Natural killer cell treated with Interleukin-12 subunit alpha and Interleukin-12 subunit beta and Interleukin-15 and Interleukin-18, amount 100 ng/mL, for 72 hours (primary cell): Measurements from ENCODE around the gene DPP7. TPM values are rescaled to one million over a fixed set of nuclear protein-coding genes. Genes with fewer than 3 reads are reported as not detected.
A peak's percentile ranks its signal among the peaks of the same experiment; 100 is the strongest.

Experiments used
- ATAC-seq, 2 donors: fragments of 150-1000 bp; cut with Tn5 transposase in 1 of 2; sonication (Bioruptor Pico), chemical (Tn5 transposase) in 1 of 2; 2 replicates each; pipeline ENCODE4 v1.10.0; 2021
- DNase-seq: peaks from one replicate; pipeline ENCODE4 v3.0.0; 2022; ENCODE audit warnings: low spot score
- H3K27ac Mint-ChIP-seq, 2 donors: 1 replicate in 1 of 2; 2 replicates in 1 of 2; pipeline ENCODE4 v1.8.0; 2022; ENCODE audit warnings: mixed read lengths in 2 of 2, mild to moderate bottlenecking in 1 of 2, moderate library complexity in 1 of 2
- H3K27me3 Mint-ChIP-seq, 2 donors: 1 replicate in 1 of 2; 2 replicates in 1 of 2; pipeline ENCODE4 v1.8.0; 2022; ENCODE audit warnings: mixed read lengths in 2 of 2
- H3K36me3 Mint-ChIP-seq: one replicate; pipeline ENCODE4 v1.8.0; 2022; ENCODE audit warnings: mixed read lengths
- H3K4me1 Mint-ChIP-seq, 2 donors: 1 replicate in 1 of 2; 2 replicates in 1 of 2; pipeline ENCODE4 v1.8.0; 2022; ENCODE audit warnings: low read depth in 2 of 2, mixed read lengths in 2 of 2, mild to moderate bottlenecking in 1 of 2
- H3K4me3 Mint-ChIP-seq: one replicate; pipeline ENCODE4 v1.8.0; 2022; ENCODE audit warnings: mixed read lengths
- H3K9me3 Mint-ChIP-seq: 2 replicates; pipeline ENCODE4 v1.8.0; 2022; ENCODE audit warnings: mixed read lengths
- total RNA-seq, 2 donors: library from RNA; stranded (reverse); gene quantifications; one replicate each; pipeline ENCODE4 v1.2.3, GENCODE V29; 2022

Gene DPP7
- total RNA-seq, 2 donors from 2014 or later, result 188 to 310 TPM

DNA sequence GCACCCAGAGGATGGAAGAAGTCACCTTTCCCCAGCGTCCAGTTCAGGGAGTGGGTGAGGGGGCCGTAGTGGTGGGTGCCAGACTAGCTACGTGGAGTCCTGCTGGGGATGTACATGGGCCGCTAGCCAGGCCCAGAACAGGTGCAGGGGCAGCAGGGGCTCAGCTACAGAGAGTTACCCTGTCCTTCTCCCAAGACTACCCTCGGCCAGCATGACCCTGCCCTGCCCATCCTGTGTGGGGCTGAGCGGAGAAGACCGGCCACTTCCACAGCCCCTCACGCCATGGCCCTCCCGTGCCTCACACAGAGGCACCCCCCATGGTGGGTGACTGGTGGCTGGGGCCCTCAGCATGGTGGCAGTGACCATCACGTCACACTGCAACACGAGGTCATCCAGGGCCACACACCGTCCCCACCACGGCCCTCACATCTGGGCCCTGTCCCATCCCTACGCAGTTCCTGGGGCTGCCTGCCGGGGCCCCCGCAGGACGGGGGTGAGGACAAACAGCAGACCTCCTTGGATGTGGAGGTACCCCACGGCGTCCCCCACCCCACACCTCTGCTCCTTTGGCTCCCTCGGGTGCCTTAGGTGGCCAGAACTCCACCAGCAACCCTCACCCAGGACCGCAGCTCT lies 977 bp upstream of the DPP7 start:
- DNase-seq (no peak), ATAC-seq (no peak)
- Mint-ChIP-seq H3K4me1 (peaks cover 0 to 10% of the 10 kb centered on the region in 2 donors), H3K9me3 (no peaks in the 10 kb centered on the region), H3K36me3 (no peaks in the 10 kb centered on the region), H3K27ac (no peak overlapping the region), H3K27me3 (no peaks in the 10 kb centered on the region), H3K4me3 (no peak overlapping the region)

DNA sequence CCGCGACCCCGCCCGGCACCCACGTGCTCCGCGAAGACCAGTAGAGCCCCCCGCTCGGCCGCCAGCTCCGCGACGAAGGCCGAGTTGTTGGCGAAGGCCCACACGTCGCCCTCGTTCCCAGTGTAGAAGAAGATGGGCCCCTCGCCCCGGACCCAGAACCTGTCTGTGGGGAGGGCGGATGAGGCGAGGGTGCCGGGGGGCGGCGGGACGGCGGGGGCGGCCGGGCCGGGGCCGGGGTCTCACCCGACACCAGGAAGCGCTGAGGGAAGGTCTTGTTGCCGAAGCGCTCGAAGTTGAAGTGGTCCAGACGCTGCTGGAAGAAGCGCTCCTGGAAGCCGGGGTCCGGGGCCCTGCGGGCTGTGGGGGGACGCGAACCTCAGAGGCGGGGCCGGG lies 317 bp downstream of the DPP7 start:
- H3K27ac Mint-ChIP-seq, result no peak overlapping the region
- no peaks in the 10 kb centered on the region for H3K36me3 Mint-ChIP-seq
- no peaks in the 10 kb centered on the region for H3K27me3 Mint-ChIP-seq
- no peak for DNase-seq
- H3K9me3 Mint-ChIP-seq, result no peaks in the 10 kb centered on the region
- peaks cover 0 to 8% of the 10 kb centered on the region in 2 donors for H3K4me1 Mint-ChIP-seq
- ATAC-seq, result peak in 1 of 2 donors; percentile 24
- peak overlapping the region; percentile 44 for H3K4me3 Mint-ChIP-seq

DNA sequence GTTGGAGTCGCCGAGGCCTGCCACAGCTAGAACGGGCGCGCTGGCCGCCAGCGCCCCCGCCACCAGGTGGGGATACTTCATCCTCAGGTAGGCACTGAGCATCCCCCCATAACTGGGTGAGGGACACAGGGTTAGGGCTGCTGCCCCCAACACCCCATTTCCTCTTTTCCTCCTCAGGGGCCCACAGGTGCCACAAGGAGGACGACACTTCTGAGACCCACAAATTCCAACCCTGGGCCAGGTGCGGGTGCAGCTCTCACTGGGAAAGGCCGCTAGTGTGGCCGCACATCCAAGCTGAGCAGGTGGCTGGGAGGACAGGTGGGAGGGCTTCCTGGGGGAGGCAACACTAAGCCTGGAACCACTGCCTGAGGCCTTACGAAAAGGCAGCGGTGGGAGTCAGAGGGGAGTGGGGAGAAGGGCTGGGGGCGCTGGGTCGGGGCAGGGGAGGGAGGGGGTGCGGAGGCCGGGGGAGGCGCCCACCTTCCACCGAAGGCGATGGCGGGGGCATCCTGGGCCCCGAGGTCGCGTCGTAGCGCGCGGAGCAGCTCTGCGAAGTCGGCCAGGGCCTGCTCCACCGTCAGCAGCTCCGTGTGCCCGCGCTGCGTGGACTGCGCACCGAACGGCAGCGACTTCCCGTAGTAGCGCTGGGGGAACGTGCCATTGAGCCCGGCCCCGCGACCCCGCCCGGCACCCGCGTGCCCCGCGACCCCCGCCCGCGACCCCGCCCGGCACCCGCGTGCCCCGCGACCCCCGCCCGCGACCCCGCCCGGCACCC lies 961 bp downstream of the DPP7 start:
- Mint-ChIP-seq H3K9me3 (no peaks in the 10 kb centered on the region), H3K27me3 (no peaks in the 10 kb centered on the region), H3K36me3 (no peaks in the 10 kb centered on the region), H3K4me3 (peak overlapping the region; percentile 51), H3K27ac (peak overlapping the region in 1 of 2 donors; percentile 35), H3K4me1 (peaks cover 0 to 5% of the 10 kb centered on the region in 2 donors)
- peak in 1 of 2 donors; percentile 57 for ATAC-seq
- no peak for DNase-seq

DNA sequence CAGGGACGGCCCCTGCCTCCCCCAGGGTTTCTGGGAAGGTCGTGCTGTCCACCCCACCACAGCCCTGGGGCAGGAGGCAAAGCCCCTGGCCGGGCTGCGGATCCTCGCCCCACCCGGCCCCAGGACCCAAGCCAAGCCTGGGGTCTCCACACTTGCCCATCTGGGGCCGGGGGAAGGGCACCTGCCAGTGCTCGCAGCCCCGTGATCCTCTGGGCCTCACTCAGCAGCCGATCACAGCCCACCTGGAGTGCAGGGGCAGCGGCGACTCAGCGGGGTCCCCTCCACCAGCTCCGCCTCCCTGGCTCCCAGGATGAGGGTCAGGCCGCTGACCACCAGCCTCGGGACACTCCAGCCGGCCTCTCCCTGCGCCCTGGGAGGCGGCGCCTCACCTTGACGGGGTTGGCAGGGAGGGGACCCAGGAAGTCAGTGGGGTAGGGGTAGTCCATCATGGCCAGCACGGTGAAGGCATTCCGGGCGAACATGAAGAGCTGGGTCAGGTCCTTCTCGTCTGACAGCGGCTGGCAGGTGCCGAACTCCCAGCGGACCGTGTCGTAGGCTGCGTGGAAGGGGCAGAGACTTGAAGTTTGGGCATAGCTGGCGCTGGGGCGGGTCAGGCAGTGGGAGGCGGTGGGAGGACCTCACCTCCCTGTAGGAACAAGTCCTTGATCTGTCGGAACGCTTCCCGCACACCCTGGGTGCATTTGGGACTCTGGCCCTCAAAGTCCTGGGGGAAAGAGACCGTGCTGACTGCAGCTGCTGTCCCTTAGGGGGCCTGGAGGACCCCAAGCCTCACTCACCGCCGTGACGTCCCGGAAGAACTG lies 1.8 kb downstream of the DPP7 start:
- H3K9me3 Mint-ChIP-seq, result no peaks in the 10 kb centered on the region
- ATAC-seq (no peak), DNase-seq (no peak)
- H3K4me1 Mint-ChIP-seq, result peaks cover 0 to 5% of the 10 kb centered on the region in 2 donors
- H3K27ac Mint-ChIP-seq, result peak overlapping the region in 1 of 2 donors; percentile 35
- no peaks in the 10 kb centered on the region for H3K36me3 Mint-ChIP-seq
- H3K4me3 Mint-ChIP-seq, result peak overlapping the region; percentile 51
- H3K27me3 Mint-ChIP-seq, result no peaks in the 10 kb centered on the region

DNA sequence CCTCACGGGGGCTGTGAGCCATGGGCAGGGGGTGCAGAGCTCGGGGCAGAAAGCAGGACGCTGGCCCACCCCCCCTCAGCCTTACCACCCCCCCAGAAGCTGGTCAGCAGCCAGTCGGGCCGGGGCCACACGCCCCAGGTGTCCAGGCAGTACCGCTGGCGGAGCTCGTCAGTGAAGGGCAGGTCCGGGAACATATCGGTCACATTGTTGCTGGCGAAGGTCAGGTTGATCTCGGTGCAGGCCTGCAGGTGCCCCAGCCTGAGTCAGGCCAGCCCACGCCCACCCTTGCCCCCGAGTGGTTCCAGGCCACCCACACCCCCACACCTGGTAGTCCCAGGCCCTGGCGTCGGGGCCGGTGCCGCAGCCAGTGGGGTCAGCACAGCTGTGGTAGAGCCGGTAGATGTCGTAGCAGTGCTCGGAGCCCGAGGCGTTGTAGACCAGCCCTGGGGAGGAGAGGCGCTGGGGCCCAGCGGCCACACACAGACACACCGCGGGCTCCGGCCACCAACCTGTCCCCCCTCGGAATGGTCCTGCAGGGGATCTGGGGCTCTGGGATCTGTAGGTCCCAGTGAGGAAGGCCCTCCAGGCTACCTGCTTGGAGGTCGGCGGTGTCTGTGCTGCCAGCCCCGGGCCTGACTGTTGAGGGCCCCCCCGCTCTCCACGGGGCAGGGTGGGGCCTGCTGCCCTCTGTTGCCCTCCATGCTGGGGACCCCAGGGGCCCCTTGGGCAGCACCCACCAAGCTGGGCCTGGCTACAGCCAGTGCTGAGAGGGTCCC lies 2.6 kb downstream of the DPP7 start:
- Mint-ChIP-seq H3K36me3 (no peaks in the 10 kb centered on the region), H3K9me3 (no peaks in the 10 kb centered on the region), H3K27me3 (no peaks in the 10 kb centered on the region), H3K4me3 (no peak overlapping the region), H3K4me1 (peaks cover 0 to 5% of the 10 kb centered on the region in 2 donors), H3K27ac (no peak overlapping the region)
- no peak for DNase-seq
- ATAC-seq, result no peak

DNA sequence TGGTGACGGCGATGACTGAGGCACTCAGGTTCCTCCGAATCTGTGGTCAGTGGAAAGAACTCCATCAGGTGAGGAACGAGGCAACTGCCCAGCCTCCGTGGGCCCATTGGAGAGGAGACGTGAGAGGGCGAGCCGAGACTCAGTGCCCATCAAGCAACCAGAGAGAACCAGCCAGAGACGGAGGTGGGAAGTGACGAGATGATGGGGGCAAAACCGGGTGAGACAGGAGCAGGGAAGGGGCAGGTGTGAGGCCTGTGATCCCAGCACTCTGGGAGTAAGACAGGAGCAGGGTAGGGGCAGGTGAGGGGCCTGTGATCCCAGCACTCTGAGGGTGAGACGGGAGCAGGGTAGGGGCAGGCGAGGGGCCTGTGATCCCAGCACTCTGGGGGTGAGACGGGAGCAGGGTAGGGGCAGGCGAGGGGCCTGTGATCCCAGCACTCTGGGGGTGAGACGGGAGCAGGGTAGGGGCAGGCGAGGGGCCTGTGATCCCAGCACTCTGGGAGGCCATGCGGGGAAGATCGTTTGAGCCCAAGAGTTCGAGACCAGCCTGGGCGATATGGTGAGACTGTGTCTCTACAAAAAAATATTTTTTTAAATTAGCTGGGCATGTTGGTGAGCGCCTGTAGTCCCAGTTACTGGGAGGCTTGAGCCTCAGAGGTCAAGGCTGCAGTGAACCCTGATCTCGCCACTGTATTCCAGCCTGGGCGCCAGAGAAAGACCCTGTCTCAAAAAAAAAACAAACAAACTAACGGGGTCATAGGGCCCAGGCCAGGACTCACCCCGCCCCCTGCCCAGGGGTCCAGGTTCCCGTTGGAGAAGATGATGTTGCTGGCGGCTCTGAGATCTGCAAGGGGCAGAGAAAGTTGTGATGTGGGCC lies 3.4 kb downstream of the DPP7 start:
- ATAC-seq, result no peak
- peak overlapping the region in 1 of 2 donors; percentile 23 for H3K27ac Mint-ChIP-seq

DNA sequence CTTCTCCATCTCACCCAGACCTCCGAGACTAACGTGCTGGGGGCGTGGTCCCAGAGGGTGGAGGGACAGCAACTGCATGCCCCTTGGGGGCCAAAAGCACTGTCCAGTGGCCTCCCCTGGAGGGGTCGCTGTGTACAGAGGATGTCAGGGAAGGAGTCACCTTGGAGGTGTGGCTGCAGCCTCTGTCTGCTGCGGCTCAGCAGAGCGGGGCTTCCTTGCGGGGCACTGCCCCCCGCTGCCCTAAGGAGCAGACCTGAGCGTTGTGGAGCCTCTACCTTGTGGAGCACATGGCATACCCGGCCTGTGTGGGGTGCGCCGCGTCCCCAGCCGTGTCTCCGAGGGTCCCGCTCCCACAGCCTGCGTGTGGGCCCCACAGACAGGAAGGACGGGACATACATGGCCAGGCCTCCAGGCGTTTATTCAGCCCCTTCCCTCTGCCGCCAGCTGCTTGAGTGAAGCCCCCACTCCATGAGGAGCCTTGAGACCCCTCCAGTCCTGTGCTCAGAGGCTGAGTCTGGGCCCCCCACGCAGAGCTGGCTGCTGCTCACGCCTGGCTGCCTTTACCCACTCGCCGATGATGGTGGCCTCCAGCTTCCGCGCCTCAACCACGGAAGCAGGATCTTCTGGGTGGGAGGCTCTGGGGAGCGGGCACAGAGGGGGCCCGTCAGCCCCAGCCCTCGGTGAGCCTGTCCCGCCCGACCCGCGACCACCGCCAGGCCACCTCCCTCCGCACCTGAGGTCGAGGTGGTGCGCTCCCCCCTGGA lies 4.2 kb downstream of the DPP7 start:
- Mint-ChIP-seq H3K27ac (peak overlapping the region in 1 of 2 donors; percentile 23), H3K4me3 (no peak overlapping the region), H3K4me1 (peaks cover 0 to 5% of the 10 kb centered on the region in 2 donors), H3K9me3 (no peaks in the 10 kb centered on the region), H3K27me3 (no peaks in the 10 kb centered on the region), H3K36me3 (no peaks in the 10 kb centered on the region)
- ATAC-seq (no peak), DNase-seq (no peak)

More for the DNA sequence above, 3.4 kb downstream of the DPP7 start:
- H3K4me3 Mint-ChIP-seq, result no peak overlapping the region
- no peaks in the 10 kb centered on the region for H3K36me3 Mint-ChIP-seq
- DNase-seq, result no peak
- peaks cover 0 to 5% of the 10 kb centered on the region in 2 donors for H3K4me1 Mint-ChIP-seq
- no peaks in the 10 kb centered on the region for H3K9me3 Mint-ChIP-seq
- H3K27me3 Mint-ChIP-seq, result no peaks in the 10 kb centered on the region

DNA sequence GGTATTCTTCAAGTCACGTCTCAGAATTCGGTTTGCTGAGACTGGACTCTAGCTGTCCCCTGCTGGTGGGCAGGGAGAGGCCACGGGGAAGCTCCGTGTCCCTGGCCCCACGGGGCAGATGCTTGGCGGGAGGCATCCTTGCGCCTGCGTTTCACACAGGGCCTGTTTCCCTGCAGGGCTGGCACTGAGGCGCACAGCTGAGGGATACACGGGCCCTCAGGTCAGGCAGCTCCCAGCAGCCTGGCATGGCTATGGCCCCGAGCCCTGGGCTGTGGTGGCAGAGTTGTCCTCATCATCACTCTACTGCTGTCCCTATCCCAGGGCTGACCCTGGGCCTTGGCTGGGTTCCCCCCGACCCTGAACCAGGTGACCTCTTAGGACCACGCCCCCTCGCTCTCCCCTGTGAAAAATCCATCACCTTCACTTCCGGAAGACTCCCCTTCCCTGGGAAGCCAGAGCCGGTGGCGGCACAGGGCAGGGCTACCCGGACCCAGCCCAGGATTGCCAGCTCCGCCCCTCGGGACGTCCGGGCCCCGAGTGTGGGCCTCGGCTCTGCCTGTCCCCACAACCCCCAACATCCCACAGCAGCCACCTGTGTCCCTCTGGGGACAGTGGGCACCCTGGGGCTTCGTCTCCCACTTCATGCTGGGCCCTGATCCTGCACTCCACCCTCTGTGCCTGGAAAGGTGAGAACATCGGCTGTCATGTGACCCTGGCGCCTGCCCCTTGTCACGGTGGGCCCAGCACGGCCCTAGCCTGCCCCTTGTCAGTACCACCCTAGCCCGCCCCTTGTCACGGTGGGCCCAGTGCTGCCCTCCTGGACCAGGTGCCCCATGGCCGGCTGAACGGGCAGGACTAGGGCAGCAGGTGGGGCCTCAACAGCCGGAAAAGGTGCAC lies 5.0 kb downstream of the DPP7 start:
- no peaks in the 10 kb centered on the region for H3K9me3 Mint-ChIP-seq
- H3K27me3 Mint-ChIP-seq, result no peaks in the 10 kb centered on the region

DNA sequence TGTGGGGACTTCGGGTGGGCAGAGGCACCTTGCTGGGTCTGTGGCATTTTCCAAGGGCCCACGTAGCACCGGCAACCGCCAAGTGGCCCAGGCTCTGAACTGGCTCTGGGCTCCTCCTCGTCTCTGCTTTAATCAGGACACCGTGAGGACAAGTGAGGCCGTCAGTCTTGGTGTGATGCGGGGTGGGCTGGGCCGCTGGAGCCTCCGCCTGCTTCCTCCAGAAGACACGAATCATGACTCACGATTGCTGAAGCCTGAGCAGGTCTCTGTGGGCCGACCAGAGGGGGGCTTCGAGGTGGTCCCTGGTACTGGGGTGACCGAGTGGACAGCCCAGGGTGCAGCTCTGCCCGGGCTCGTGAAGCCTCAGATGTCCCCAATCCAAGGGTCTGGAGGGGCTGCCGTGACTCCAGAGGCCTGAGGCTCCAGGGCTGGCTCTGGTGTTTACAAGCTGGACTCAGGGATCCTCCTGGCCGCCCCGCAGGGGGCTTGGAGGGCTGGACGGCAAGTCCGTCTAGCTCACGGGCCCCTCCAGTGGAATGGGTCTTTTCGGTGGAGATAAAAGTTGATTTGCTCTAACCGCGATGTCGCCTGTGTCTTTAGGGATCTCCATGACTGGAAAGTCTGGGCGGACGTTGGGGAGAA lies 5.8 kb downstream of the DPP7 start:
- peaks cover 6% of the 10 kb centered on the region for H3K36me3 Mint-ChIP-seq
- H3K4me3 Mint-ChIP-seq, result no peak overlapping the region
- ATAC-seq, result no peak
- H3K27me3 Mint-ChIP-seq, result no peaks in the 10 kb centered on the region
- H3K27ac Mint-ChIP-seq, result no peak overlapping the region
- no peak for DNase-seq
- H3K4me1 Mint-ChIP-seq, result peaks cover 0 to 5% of the 10 kb centered on the region in 2 donors
- H3K9me3 Mint-ChIP-seq, result no peaks in the 10 kb centered on the region

More for the DNA sequence above, 5.0 kb downstream of the DPP7 start:
- no peaks in the 10 kb centered on the region for H3K36me3 Mint-ChIP-seq
- ATAC-seq (no peak), DNase-seq (no peak)
- H3K4me1 Mint-ChIP-seq, result peaks cover 0 to 5% of the 10 kb centered on the region in 2 donors
- no peak overlapping the region for H3K27ac Mint-ChIP-seq
- H3K4me3 Mint-ChIP-seq, result no peak overlapping the region

DNA sequence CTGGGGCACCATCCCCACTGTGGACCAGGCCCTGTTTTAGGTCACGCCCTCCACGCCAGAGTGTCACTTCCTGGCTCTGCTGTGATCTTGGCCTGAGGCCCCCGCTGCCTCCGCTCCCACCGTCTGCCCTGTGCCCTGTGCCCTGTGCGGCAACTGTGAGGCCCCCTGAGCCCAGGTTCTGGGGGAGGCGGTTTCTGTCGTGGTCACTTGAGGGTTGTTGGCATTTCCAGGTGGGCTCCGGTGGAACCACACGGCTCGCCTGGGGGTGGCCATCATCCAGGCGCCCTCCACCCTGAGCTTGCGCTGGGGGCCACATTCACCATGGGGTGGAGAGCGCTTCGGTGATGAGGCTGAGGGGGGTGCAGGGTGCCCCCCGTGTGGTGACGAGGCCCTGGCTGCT lies 6.6 kb downstream of the DPP7 start:
- no peak for DNase-seq
- Mint-ChIP-seq H3K9me3 (no peaks in the 10 kb centered on the region), H3K36me3 (peaks cover 7% of the 10 kb centered on the region), H3K4me1 (peaks cover 0 to 5% of the 10 kb centered on the region in 2 donors), H3K4me3 (no peak overlapping the region), H3K27ac (no peak overlapping the region), H3K27me3 (no peaks in the 10 kb centered on the region)
- ATAC-seq, result no peak

DNA sequence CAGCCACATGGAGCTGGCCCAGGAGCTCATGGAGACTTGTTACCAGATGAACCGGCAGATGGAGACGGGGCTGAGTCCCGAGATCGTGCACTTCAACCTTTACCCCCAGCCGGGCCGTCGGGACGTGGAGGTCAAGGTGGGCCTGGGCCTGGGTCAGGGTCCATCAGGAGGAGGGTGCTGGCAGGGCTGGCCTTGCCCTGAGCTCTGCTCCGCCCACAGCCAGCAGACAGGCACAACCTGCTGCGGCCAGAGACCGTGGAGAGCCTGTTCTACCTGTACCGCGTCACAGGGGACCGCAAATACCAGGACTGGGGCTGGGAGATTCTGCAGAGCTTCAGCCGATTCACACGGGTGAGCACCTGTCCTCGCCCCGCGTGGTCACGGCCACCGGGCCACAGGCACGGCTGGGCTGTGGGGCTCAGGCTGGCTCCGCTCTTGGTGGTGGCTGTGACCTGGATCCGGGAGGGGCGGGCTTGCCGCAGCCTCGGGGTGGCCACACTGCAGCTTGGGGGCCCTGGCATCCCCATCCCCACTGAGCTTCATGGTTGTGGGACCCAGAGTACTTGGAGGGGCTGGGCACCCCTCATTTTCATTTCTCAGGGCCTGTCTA lies 7.1 kb downstream of the DPP7 start:
- no peaks in the 10 kb centered on the region for H3K27me3 Mint-ChIP-seq
- H3K9me3 Mint-ChIP-seq, result no peaks in the 10 kb centered on the region
- H3K27ac Mint-ChIP-seq, result no peak overlapping the region
- peaks cover 7% of the 10 kb centered on the region for H3K36me3 Mint-ChIP-seq
- H3K4me3 Mint-ChIP-seq, result no peak overlapping the region
- ATAC-seq, result no peak
- H3K4me1 Mint-ChIP-seq, result peaks cover 0 to 3% of the 10 kb centered on the region in 2 donors
- DNase-seq, result no peak
